Suprapubic skin (tissue), 3 donors: ENCODE measurements around the gene BCKDHB.

Experiments
- POLR2A ChIP-seq, 2 donors: fragments of 450-650 bp; IDR thresholded peaks; one replicate each; pipeline ENCODE4 v1.6.1; 2017; ENCODE audit warnings: antibody characterized with exemption in 2 of 2, mild to moderate bottlenecking in 2 of 2, moderate library complexity in 2 of 2
- TF ChIP-seq, protein P1 (sequence below), 2 donors: fragments of 200-600 bp in 1 of 2; fragments of 450-650 bp in 1 of 2; sonication (generic) in 1 of 2; IDR thresholded peaks; one replicate each; pipeline ENCODE4 v1.5.1; 2016 to 2019; ENCODE audit warnings: antibody characterized with exemption in 2 of 2, mild to moderate bottlenecking in 1 of 2, moderate library complexity in 1 of 2

DNA sequence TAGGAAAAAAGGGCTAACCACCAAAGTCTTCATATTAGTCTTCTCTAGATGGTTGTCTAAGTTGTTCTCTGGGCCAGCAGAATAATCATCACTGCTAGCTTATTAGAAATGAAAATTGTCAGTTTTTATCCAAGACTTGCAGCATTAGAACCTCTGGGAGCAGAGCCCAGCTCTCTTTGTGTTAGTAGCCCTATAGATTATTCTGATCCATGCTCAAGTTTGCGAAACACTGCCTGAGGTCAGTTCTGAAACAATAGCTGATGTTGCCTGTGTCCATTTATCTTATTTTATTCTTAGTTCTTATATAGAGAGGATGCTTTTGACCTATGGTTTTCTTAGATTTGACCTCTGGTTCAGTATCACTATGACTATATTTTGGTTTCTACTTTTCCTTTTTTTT lies 66.9 kb downstream of the BCKDHB start:
- no peak for TF ChIP-seq POLR2A (IDR thresholded peaks at IDR 0.05)
- TF ChIP-seq, protein P1, sequence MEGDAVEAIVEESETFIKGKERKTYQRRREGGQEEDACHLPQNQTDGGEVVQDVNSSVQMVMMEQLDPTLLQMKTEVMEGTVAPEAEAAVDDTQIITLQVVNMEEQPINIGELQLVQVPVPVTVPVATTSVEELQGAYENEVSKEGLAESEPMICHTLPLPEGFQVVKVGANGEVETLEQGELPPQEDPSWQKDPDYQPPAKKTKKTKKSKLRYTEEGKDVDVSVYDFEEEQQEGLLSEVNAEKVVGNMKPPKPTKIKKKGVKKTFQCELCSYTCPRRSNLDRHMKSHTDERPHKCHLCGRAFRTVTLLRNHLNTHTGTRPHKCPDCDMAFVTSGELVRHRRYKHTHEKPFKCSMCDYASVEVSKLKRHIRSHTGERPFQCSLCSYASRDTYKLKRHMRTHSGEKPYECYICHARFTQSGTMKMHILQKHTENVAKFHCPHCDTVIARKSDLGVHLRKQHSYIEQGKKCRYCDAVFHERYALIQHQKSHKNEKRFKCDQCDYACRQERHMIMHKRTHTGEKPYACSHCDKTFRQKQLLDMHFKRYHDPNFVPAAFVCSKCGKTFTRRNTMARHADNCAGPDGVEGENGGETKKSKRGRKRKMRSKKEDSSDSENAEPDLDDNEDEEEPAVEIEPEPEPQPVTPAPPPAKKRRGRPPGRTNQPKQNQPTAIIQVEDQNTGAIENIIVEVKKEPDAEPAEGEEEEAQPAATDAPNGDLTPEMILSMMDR (IDR thresholded peaks at IDR 0.05) = no peak
